BJ (cell line): Measurements from ENCODE around the gene PRKG1. TPM values are rescaled to one million over a fixed set of nuclear protein-coding genes. Genes with fewer than 3 reads are reported as not detected.

Experiments used
- CTCF ChIA-PET: fragments of 350-600 bp; formaldehyde crosslinking; extraction: SDS; loops from one replicate; lab custom pipeline; 2021; ENCODE audit warnings: antibody characterized with exemption, inconsistent platforms; lab: Yijun Ruan, JAX
- POLR2A ChIA-PET: fragments of 300-600 bp; sonication (Branson Sonifier 250); formaldehyde crosslinking; extraction: SDS; loops from one replicate; lab custom pipeline; 2021; ENCODE audit warnings: antibody characterized with exemption; lab: Charles Lee
- DNase-seq: peaks from one replicate; pipeline ENCODE4 v3.0.0-alpha.2; 2011; ENCODE audit warnings: low read depth
- H3K27me3 ChIP-seq: 2 replicates; pipeline ENCODE4 v1.6.0; 2011; ENCODE audit warnings: low read length; ENCODE audit not compliant: control insufficient read depth, insufficient read depth
- H3K36me3 ChIP-seq: 2 replicates; pipeline ENCODE4 v1.5.1; 2011; ENCODE audit warnings: low read length; ENCODE audit not compliant: control insufficient read depth, insufficient read depth
- H3K4me3 ChIP-seq: 2 replicates; pipeline ENCODE4 v1.5.1; 2011; ENCODE audit warnings: low read depth, mild to moderate bottlenecking, control low read depth, low read length
- CTCF ChIP-seq: IDR thresholded peaks from 2 replicates; pipeline ENCODE4 v1.5.1; 2011; ENCODE audit warnings: low read depth, mild to moderate bottlenecking, control low read depth, inconsistent platforms, low read length, moderate library complexity; ENCODE audit not compliant: insufficient read depth
- polyA plus RNA-seq: library from polyadenylated mRNA; depleted of rRNA; stranded (reverse); fragments of >200 nt; gene quantifications from 2 replicates; pipeline ENCODE4 v1.2.3, GENCODE V29; 2011

The PRKG1 gene
- polyA plus RNA-seq, 1 experiment, result 9.7 TPM

- H3K4me3 ChIP-seq, result no peak overlapping the region
- H3K36me3 ChIP-seq, result no peaks in the 10 kb centered on the region
- H3K27me3 ChIP-seq, result no peaks in the 10 kb centered on the region
- DNase-seq, result no peak
- POLR2A ChIA-PET, result no interaction called here
- CTCF ChIA-PET, result interaction anchor here (1.5 kb wide), 1 partner anchor 362 kb away, joined by 7 read pairs; no protein-coding TSS in a partner anchor
- no peak for TF ChIP-seq CTCF
Measured at GRCh38 chr10:51425431-51425830, 351.1 kb downstream of the PRKG1 start.

- Histone ChIP-seq H3K4me3 (no peak overlapping the region), H3K27me3 (no peaks in the 10 kb centered on the region), H3K36me3 (no peaks in the 10 kb centered on the region)
- no peak for DNase-seq
- POLR2A ChIA-PET, result no interaction called here
- TF ChIP-seq CTCF, result no peak
- CTCF ChIA-PET, result interaction anchor here (1.3 to 1.7 kb wide), 2 partner anchors 11 to 364 kb away, joined by 3 to 7 read pairs; no protein-coding TSS in a partner anchor
Measured at GRCh38 chr10:51427758-51428157, 353.5 kb downstream of the PRKG1 start.

- H3K36me3 ChIP-seq, result no peaks in the 10 kb centered on the region
- H3K4me3 ChIP-seq, result no peak overlapping the region
- no peak for TF ChIP-seq CTCF
- CTCF ChIA-PET, result no interaction called here
- DNase-seq, result no peak
- H3K27me3 ChIP-seq, result no peaks in the 10 kb centered on the region
- POLR2A ChIA-PET, result no interaction called here
Measured at GRCh38 chr10:51430506-51430905, 356.2 kb downstream of the PRKG1 start.

- Histone ChIP-seq H3K4me3 (no peak overlapping the region), H3K36me3 (no peaks in the 10 kb centered on the region), H3K27me3 (no peaks in the 10 kb centered on the region)
- DNase-seq, result no peak
- POLR2A ChIA-PET, result no interaction called here
- CTCF ChIA-PET, result no interaction called here
- TF ChIP-seq CTCF, result no peak
Measured at GRCh38 chr10:51433949-51434475, 359.7 kb downstream of the PRKG1 start.

GRCh38 chr10:51436805-51437204 lies 362.5 kb downstream of the PRKG1 start:
- Histone ChIP-seq H3K36me3 (no peaks in the 10 kb centered on the region), H3K27me3 (no peaks in the 10 kb centered on the region), H3K4me3 (no peak overlapping the region)
- POLR2A ChIA-PET, result no interaction called here
- DNase-seq, result no peak
- CTCF ChIA-PET, result interaction anchor here (0.6 to 1.6 kb wide), 2 partner anchors 25 to 373 kb away, joined by 3 to 4 read pairs; no protein-coding TSS in a partner anchor
- no peak for TF ChIP-seq CTCF
